Gastroesophageal sphincter (tissue), 3 donors: ENCODE measurements around the gene CCSER1.

ENCODE experiments used
- CTCF ChIP-seq, 4 experiments: fragments of 200-600 bp in 2 of 4; fragments of 450-650 bp in 2 of 4; sonication (generic) in 1 of 4; IDR thresholded peaks; one replicate each; pipeline ENCODE4 v1.5.1; 2017 to 2019; ENCODE audit warnings: antibody characterized with exemption in 4 of 4, mild to moderate bottlenecking in 2 of 4, moderate library complexity in 2 of 4
- EP300 ChIP-seq: sonication (generic); formaldehyde crosslinking; IDR thresholded peaks from one replicate; pipeline ENCODE4 v1.6.1; 2017; ENCODE audit warnings: antibody characterized with exemption, mild to moderate bottlenecking
- POLR2A ChIP-seq, 2 donors: fragments of 450-650 bp; IDR thresholded peaks; one replicate each; pipeline ENCODE4 v1.6.1; 2017; ENCODE audit warnings: antibody characterized with exemption in 2 of 2, mild to moderate bottlenecking in 2 of 2, moderate library complexity in 1 of 2
- POLR2AphosphoS5 ChIP-seq: sonication (generic); formaldehyde crosslinking; IDR thresholded peaks from one replicate; pipeline ENCODE4 v1.6.1; 2017; ENCODE audit warnings: antibody characterized with exemption

GRCh38 chr4:90421161-90421560 is 294.0 kb downstream of the CCSER1 start:
- TF ChIP-seq CTCF (IDR thresholded peaks at IDR 0.05) = no peak
- no peak for TF ChIP-seq POLR2A (IDR thresholded peaks at IDR 0.05)
- TF ChIP-seq POLR2AphosphoS5 = no peak
- TF ChIP-seq EP300 = no peak
